HG02798 (cell line): ENCODE measurements around the gene KCNG4.

Experiments
- ATAC-seq: cut with Tn5 transposase; IDR thresholded peaks from one replicate; pipeline ENCODE4 v1.9.1; 2021; ENCODE audit warnings: mild to moderate bottlenecking; ENCODE audit not compliant: unreplicated experiment, poor library complexity

KCNG4 gene

GRCh38 chr16:84169765-84170310 is 70.0 kb downstream of the KCNG4 start:
- no peak for ATAC-seq
